Measurements from ENCODE around the gene PCDHGC4. TPM values are rescaled to one million over a fixed set of nuclear protein-coding genes. Genes with fewer than 3 reads are reported as not detected.
A peak's percentile ranks its signal among the peaks of the same experiment; 100 is the strongest.

PCDHGC4 gene
- under 1 TPM; 0.35 to 0.64 TPM for total RNA-seq

- H3K27ac ChIP-seq = no peak within 1 kb of the TSS
- peaks cover 8% of the 10 kb centered on the region for H3K27me3 ChIP-seq
- peak within 1 kb of the TSS; percentile 32 for H3K4me3 ChIP-seq
- peaks cover 3% of the 10 kb centered on the region for H3K4me1 ChIP-seq
- intact Hi-C loops (cut with DNase I) = no loop called here
- no peak for DNase-seq
- no peaks in the 10 kb centered on the region for H3K36me3 ChIP-seq
- H3K9ac ChIP-seq (ENCODE audit: low read depth in 2 of 2, low read length in 2 of 2) = no peak within 1 kb of the TSS
- H3K9me3 ChIP-seq = no peaks in the 10 kb centered on the region
- TF ChIP-seq, protein P1, sequence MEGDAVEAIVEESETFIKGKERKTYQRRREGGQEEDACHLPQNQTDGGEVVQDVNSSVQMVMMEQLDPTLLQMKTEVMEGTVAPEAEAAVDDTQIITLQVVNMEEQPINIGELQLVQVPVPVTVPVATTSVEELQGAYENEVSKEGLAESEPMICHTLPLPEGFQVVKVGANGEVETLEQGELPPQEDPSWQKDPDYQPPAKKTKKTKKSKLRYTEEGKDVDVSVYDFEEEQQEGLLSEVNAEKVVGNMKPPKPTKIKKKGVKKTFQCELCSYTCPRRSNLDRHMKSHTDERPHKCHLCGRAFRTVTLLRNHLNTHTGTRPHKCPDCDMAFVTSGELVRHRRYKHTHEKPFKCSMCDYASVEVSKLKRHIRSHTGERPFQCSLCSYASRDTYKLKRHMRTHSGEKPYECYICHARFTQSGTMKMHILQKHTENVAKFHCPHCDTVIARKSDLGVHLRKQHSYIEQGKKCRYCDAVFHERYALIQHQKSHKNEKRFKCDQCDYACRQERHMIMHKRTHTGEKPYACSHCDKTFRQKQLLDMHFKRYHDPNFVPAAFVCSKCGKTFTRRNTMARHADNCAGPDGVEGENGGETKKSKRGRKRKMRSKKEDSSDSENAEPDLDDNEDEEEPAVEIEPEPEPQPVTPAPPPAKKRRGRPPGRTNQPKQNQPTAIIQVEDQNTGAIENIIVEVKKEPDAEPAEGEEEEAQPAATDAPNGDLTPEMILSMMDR (IDR thresholded peaks at IDR 0.05) = no peak
Measured at GRCh38 chr5:141484641-141485311, at the start of gene PCDHGC4. PCDHGC4 (plus strand) TSS chr5:141485030; CDS start chr5:141485174, 144 bp downstream.

GRCh38 chr5:141437221-141437620 is 47.6 kb upstream of the PCDHGC4 start:
- Histone ChIP-seq H3K4me3 (no peak overlapping the region), H3K4me1 (no peaks in the 10 kb centered on the region), H3K36me3 (no peaks in the 10 kb centered on the region), H3K9ac (ENCODE audit: low read depth in 2 of 2, low read length in 2 of 2) (no peak overlapping the region), H3K27me3 (no peaks in the 10 kb centered on the region), H3K27ac (no peak overlapping the region), H3K9me3 (no peaks in the 10 kb centered on the region)
- intact Hi-C loops (cut with DNase I) = no loop called here
- DNase-seq = no peak
- TF ChIP-seq, protein P1 (IDR thresholded peaks at IDR 0.05) = no peak

DNA sequence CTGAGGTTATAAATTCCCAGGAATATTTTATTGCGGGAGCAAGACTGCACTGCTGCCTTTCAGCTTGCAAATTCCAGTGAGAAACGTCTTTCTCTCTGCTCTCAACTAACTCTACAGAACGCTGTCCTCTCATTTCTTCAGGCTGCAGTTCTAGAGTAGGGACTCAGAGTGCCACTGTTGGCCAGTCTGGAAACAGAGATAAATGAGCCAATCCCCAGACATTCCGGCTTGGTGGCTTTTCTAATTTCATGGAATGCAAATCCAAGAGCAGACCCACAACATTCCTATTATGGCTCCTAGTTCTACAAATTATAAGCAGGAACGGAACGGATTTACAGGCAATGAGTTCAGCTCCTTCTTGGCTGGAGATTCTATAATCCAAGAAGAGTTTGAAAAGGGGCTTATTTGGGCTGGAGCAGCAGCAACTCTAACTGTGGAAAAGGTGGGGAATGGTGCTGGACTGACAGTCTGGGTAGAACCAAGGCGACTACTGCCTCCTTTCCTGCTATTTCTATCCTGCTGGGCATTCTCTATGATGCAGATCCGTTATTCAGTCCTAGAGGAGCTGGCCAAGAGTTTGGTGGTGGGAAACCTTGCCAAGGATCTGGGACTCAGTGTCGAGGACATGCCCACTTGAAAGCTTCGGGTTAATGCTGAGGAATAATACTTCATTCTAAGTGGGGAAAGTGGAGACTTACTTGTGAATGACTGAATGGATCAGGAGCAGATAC is 45.3 kb upstream of the PCDHGC4 start:
- no peak overlapping the region for H3K27ac ChIP-seq
- no peaks in the 10 kb centered on the region for H3K36me3 ChIP-seq
- no peak overlapping the region for H3K4me3 ChIP-seq
- intact Hi-C loops (cut with DNase I) = no loop called here
- no peaks in the 10 kb centered on the region for H3K9me3 ChIP-seq
- no peak for DNase-seq
- H3K4me1 ChIP-seq = no peaks in the 10 kb centered on the region
- TF ChIP-seq, protein P1 (IDR thresholded peaks at IDR 0.05) = no peak
- no peak overlapping the region for H3K9ac ChIP-seq (ENCODE audit: low read depth in 2 of 2, low read length in 2 of 2)
- H3K27me3 ChIP-seq = no peaks in the 10 kb centered on the region

- Histone ChIP-seq H3K36me3 (no peaks in the 10 kb centered on the region), H3K27ac (no peak overlapping the region), H3K27me3 (no peaks in the 10 kb centered on the region), H3K9ac (ENCODE audit: low read depth in 2 of 2, low read length in 2 of 2) (no peak overlapping the region), H3K4me3 (no peak overlapping the region), H3K4me1 (no peaks in the 10 kb centered on the region), H3K9me3 (no peaks in the 10 kb centered on the region)
- TF ChIP-seq, protein P1 (IDR thresholded peaks at IDR 0.05) = no peak
- no peak for DNase-seq
- intact Hi-C loops (cut with DNase I) = no loop called here
Measured at GRCh38 chr5:141440341-141440740, 44.5 kb upstream of the PCDHGC4 start.

DNA sequence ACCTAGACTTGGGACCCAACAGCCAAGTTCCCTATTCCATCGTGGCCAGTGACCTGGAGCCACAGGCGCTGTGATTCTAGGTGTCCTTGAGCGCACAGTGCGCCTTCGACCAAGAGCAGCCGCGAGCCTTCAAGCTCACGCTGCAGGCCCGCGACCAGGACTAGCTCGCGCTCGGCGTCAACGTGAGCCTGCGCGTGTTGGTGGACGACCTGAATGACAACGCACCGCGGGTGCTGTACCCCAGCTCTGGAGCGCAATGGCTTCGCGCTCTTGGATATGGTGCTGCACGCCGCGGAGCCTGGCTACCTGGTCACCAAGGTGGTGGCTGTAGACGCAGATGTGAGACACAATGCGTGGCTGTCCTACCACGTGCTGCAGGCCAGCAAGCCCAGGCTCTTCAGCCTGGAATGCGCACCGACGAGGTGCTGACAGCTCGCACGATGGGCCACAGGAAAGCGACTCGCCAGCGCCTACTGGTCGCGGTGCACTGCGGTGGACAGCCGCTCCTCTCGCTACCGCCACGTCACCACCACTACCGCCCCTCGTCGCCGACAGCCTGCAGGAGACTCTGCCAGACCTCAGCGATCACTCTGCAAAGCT is 43.2 kb upstream of the PCDHGC4 start:
- Histone ChIP-seq H3K4me3 (no peak overlapping the region), H3K27ac (no peak overlapping the region), H3K9ac (ENCODE audit: low read depth in 2 of 2, low read length in 2 of 2) (no peak overlapping the region), H3K9me3 (no peaks in the 10 kb centered on the region), H3K36me3 (no peaks in the 10 kb centered on the region), H3K4me1 (no peaks in the 10 kb centered on the region), H3K27me3 (no peaks in the 10 kb centered on the region)
- TF ChIP-seq, protein P1 (IDR thresholded peaks at IDR 0.05) = no peak
- no peak for DNase-seq
- intact Hi-C loops (cut with DNase I) = no loop called here

Measured in colonic mucosa (tissue), 4 donors.